KMS-11 (cell line): ENCODE measurements around the gene ST7.
A peak's percentile ranks its signal among the peaks of the same experiment; 100 is the strongest.

ENCODE experiments used
- H2AFZ ChIP-seq: fragments of 200-600 bp; sonication (generic); 2 replicates; pipeline ENCODE4 v1.6.1; 2016; ENCODE audit warnings: antibody characterized with exemption, mixed run types, low read depth
- H3K27ac ChIP-seq: fragments of 200-600 bp; sonication (generic); 2 replicates; pipeline ENCODE4 v1.6.1; 2016; ENCODE audit warnings: mild to moderate bottlenecking, mixed run types
- H3K27me3 ChIP-seq: fragments of 200-600 bp; sonication (generic); 2 replicates; pipeline ENCODE4 v1.6.1; 2017; ENCODE audit warnings: mild to moderate bottlenecking, low read depth, mixed run types, moderate library complexity; ENCODE audit not compliant: insufficient read depth
- H3K36me3 ChIP-seq: fragments of 200-600 bp; sonication (generic); 2 replicates; pipeline ENCODE4 v1.6.1; 2017; ENCODE audit warnings: mild to moderate bottlenecking, mixed run types; ENCODE audit not compliant: insufficient read depth
- H3K4me1 ChIP-seq: fragments of 200-600 bp; sonication (generic); 2 replicates; pipeline ENCODE4 v1.6.1; 2016; ENCODE audit warnings: mild to moderate bottlenecking, low read depth, mixed run types; ENCODE audit not compliant: poor library complexity, severe bottlenecking
- H3K4me2 ChIP-seq: fragments of 200-600 bp; sonication (generic); 2 replicates; pipeline ENCODE4 v1.7.0; 2016; ENCODE audit warnings: mild to moderate bottlenecking, mixed run types
- H3K4me3 ChIP-seq: fragments of 200-600 bp; sonication (generic); IDR thresholded peaks from 2 replicates; pipeline ENCODE4 v1.6.1; 2017; ENCODE audit warnings: low read depth, low read length, mixed read lengths; ENCODE audit not compliant: insufficient read depth
- H3K79me2 ChIP-seq: fragments of 200-600 bp; sonication (generic); 2 replicates; pipeline ENCODE4 v1.6.1; 2016; ENCODE audit warnings: low read depth, mixed run types; ENCODE audit not compliant: insufficient read depth
- H3K9ac ChIP-seq: fragments of 200-600 bp; sonication (generic); 2 replicates; pipeline ENCODE4 v1.6.1; 2016; ENCODE audit warnings: mild to moderate bottlenecking, mixed run types
- H4K20me1 ChIP-seq: fragments of 200-600 bp; sonication (generic); 2 replicates; pipeline ENCODE4 v1.6.1; 2016; ENCODE audit warnings: mild to moderate bottlenecking, mixed run types; ENCODE audit not compliant: insufficient read depth
- TF ChIP-seq, protein P1 (sequence below): fragments of 200-600 bp; sonication (generic); conservative IDR thresholded peaks from 2 replicates; pipeline ENCODE4 v1.6.1; 2017; ENCODE audit warnings: low read depth, mild to moderate bottlenecking, antibody characterized with exemption, low read length, moderate library complexity, mixed read lengths

Gene ST7

DNA sequence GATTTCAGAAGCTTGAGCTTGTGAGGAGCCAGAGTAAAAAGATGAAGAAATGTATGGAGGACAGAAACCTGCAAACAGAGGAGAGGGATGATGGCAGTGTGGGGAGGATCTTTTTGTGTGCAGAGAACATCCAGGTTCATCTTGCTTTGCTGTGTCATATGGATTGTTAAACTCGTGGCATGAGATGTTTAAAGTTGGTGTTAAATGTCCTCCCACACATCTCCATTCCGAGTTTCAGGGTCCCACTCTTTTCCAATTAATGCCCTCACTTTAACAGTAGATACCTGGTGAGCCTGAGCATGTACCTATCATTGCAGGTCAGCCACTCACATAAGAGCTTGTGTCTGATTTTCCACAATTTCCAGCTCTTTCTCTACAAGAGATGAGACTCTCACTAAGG, 147.7 kb downstream of the ST7 start:
- H3K4me2 ChIP-seq: no peak overlapping the region
- no peak overlapping the region for H3K4me3 ChIP-seq
- no peaks in the 10 kb centered on the region for H4K20me1 ChIP-seq
- H3K9ac ChIP-seq: no peak overlapping the region
- H3K27ac ChIP-seq: no peak overlapping the region
- TF ChIP-seq, protein P1, sequence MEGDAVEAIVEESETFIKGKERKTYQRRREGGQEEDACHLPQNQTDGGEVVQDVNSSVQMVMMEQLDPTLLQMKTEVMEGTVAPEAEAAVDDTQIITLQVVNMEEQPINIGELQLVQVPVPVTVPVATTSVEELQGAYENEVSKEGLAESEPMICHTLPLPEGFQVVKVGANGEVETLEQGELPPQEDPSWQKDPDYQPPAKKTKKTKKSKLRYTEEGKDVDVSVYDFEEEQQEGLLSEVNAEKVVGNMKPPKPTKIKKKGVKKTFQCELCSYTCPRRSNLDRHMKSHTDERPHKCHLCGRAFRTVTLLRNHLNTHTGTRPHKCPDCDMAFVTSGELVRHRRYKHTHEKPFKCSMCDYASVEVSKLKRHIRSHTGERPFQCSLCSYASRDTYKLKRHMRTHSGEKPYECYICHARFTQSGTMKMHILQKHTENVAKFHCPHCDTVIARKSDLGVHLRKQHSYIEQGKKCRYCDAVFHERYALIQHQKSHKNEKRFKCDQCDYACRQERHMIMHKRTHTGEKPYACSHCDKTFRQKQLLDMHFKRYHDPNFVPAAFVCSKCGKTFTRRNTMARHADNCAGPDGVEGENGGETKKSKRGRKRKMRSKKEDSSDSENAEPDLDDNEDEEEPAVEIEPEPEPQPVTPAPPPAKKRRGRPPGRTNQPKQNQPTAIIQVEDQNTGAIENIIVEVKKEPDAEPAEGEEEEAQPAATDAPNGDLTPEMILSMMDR: no peak
- no peak overlapping the region for H2AFZ ChIP-seq
- H3K36me3 ChIP-seq: no peaks in the 10 kb centered on the region
- no peaks in the 10 kb centered on the region for H3K79me2 ChIP-seq
- H3K4me1 ChIP-seq: peaks cover 3% of the 10 kb centered on the region
- H3K27me3 ChIP-seq: no peaks in the 10 kb centered on the region

DNA sequence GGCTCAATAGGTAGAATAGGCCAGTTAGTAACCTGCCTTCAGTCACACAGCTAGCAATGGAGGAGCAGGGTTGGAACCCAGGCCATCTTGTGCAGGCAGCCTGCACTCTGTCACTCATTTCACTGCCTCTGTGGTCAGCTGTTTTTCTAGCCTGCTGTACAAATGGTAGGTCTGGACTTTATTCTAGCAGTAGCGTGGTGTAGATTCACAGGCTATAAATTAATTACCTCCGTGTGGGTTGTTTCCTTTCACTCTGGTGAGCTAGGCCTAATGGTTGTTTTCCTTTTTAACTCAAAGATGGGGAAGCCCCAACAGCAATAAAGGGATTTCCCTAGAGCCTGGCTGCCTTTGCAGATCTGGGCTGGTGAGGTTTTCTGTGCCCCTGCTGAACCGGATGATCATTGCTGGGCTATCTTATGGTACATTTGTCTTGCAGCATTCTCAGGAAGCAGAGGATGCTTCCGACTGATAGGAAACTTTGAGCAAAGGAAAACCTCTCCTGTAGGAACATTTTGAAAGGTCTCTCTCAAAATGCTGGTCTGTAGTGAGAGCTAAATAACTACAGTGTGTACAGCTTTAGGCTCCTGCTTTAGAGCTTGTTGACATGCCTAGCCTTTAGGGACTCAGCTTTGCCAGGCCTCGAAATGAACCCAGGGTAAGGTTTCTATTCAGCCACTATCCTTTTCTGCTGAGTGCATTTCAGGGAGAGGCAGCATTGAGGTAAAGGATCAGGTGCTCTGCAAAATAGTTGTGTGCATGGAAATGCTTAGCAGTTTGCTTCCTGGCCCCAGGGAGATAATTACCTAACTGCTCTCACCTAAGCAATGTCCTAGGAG, 157.4 kb downstream of the ST7 start:
- TF ChIP-seq, protein P1: no peak
- H3K79me2 ChIP-seq: no peaks in the 10 kb centered on the region

GRCh38 chr7:117111535-117111934, 158.2 kb downstream of the ST7 start:
- Histone ChIP-seq H3K4me1 (peaks cover 28% of the 10 kb centered on the region), H3K36me3 (no peaks in the 10 kb centered on the region), H2AFZ (no peak overlapping the region), H3K27ac (no peak overlapping the region; the same call in 1 of the 2 replicates), H3K4me2 (peak overlapping the region; percentile 61), H4K20me1 (no peaks in the 10 kb centered on the region), H3K79me2 (no peaks in the 10 kb centered on the region), H3K9ac (no peak overlapping the region), H3K4me3 (no peak overlapping the region), H3K27me3 (no peaks in the 10 kb centered on the region)
- TF ChIP-seq, protein P1: no peak

More for the DNA sequence above, 157.4 kb downstream of the ST7 start:
- Histone ChIP-seq H3K9ac (peak overlapping the region; percentile 30; the same call in 1 of the 2 replicates), H3K36me3 (no peaks in the 10 kb centered on the region), H2AFZ (peak overlapping the region; percentile 47), H3K4me1 (peaks cover 28% of the 10 kb centered on the region), H3K4me2 (peak overlapping the region; percentile 61), H3K4me3 (no peak overlapping the region), H4K20me1 (no peaks in the 10 kb centered on the region), H3K27ac (peak overlapping the region; percentile 65), H3K27me3 (no peaks in the 10 kb centered on the region)

DNA sequence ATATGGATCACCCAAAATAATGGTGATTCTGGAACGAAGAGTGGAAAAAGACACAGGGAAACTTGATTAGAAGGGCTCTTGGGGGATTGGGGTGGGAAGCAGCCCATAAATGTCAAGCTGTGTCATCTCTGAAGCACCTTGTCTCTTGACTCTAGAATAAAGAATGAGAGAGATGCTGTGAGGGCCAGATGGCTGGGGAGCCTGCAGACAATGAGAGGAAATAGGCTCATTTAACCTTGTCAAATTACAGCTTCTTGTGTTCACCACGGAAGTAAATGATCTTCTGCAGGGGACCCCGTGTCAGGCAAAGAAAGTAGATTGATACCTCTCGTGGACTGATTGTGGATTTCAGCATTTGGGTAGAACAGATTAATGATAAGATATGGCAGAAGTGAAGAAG, 159.3 kb downstream of the ST7 start:
- H3K4me3 ChIP-seq: no peak overlapping the region
- peaks cover 28% of the 10 kb centered on the region for H3K4me1 ChIP-seq
- TF ChIP-seq, protein P1: no peak
- H3K4me2 ChIP-seq: no peak overlapping the region
- H4K20me1 ChIP-seq: no peaks in the 10 kb centered on the region
- no peaks in the 10 kb centered on the region for H3K79me2 ChIP-seq
- H3K27ac ChIP-seq: no peak overlapping the region
- no peak overlapping the region for H2AFZ ChIP-seq
- H3K27me3 ChIP-seq: no peaks in the 10 kb centered on the region
- no peaks in the 10 kb centered on the region for H3K36me3 ChIP-seq
- H3K9ac ChIP-seq: no peak overlapping the region
